NB4 (cell line): ENCODE results near the gene ZMYM2.
A peak's percentile ranks its signal among the peaks of the same experiment; 100 is the strongest.

Experiments
- DNase-seq: peaks from one replicate; pipeline ENCODE4 v3.0.0; 2010; ENCODE audit warnings: low read depth
- H3K4me3 ChIP-seq: one replicate; pipeline ENCODE4 v1.5.1; 2011; ENCODE audit warnings: mild to moderate bottlenecking, low read depth, low read length, moderate library complexity
- MYC ChIP-seq: IDR thresholded peaks from 2 replicates; pipeline ENCODE4 v1.6.1; 2011; ENCODE audit warnings: low read depth, low read length
- POLR2A ChIP-seq: IDR thresholded peaks from 2 replicates; pipeline ENCODE4 v1.6.1; 2011; ENCODE audit warnings: mild to moderate bottlenecking; ENCODE audit not compliant: insufficient read length; ENCODE audit errors: extremely low read depth
- TF ChIP-seq, protein P1 (sequence below): IDR thresholded peaks from 2 replicates; pipeline ENCODE4 v1.6.1; 2011; ENCODE audit warnings: low read depth, low read length
- TF ChIP-seq, protein P2 (sequence below): IDR thresholded peaks from one replicate; pipeline ENCODE4 v1.5.1; 2012; ENCODE audit warnings: low read depth, low read length

The ZMYM2 gene

DNA sequence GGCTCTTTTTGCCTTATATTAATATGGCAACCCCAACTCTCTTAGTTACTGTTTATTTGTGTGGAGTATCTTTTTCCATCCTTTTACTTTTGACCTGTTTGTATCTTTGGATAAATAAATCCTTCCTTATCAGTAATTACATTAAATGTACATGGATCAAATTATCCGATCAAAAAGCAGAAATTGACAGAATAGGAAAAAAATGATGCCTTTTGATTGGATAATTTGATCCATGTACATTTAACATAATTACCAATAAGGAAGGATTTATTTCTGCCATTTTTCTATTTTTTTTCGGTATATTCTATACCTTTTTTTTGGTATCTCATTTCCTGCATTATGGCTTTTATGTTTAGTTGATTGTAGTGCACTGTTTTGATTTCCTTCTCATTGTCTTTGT lies 57.2 kb downstream of the ZMYM2 start:
- TF ChIP-seq MYC, result no peak
- TF ChIP-seq, protein P1, sequence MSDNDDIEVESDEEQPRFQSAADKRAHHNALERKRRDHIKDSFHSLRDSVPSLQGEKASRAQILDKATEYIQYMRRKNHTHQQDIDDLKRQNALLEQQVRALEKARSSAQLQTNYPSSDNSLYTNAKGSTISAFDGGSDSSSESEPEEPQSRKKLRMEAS, result no peak
- TF ChIP-seq, protein P2, sequence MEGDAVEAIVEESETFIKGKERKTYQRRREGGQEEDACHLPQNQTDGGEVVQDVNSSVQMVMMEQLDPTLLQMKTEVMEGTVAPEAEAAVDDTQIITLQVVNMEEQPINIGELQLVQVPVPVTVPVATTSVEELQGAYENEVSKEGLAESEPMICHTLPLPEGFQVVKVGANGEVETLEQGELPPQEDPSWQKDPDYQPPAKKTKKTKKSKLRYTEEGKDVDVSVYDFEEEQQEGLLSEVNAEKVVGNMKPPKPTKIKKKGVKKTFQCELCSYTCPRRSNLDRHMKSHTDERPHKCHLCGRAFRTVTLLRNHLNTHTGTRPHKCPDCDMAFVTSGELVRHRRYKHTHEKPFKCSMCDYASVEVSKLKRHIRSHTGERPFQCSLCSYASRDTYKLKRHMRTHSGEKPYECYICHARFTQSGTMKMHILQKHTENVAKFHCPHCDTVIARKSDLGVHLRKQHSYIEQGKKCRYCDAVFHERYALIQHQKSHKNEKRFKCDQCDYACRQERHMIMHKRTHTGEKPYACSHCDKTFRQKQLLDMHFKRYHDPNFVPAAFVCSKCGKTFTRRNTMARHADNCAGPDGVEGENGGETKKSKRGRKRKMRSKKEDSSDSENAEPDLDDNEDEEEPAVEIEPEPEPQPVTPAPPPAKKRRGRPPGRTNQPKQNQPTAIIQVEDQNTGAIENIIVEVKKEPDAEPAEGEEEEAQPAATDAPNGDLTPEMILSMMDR, result no peak
- no peak for TF ChIP-seq POLR2A
- H3K4me3 ChIP-seq, result no peak overlapping the region

DNA sequence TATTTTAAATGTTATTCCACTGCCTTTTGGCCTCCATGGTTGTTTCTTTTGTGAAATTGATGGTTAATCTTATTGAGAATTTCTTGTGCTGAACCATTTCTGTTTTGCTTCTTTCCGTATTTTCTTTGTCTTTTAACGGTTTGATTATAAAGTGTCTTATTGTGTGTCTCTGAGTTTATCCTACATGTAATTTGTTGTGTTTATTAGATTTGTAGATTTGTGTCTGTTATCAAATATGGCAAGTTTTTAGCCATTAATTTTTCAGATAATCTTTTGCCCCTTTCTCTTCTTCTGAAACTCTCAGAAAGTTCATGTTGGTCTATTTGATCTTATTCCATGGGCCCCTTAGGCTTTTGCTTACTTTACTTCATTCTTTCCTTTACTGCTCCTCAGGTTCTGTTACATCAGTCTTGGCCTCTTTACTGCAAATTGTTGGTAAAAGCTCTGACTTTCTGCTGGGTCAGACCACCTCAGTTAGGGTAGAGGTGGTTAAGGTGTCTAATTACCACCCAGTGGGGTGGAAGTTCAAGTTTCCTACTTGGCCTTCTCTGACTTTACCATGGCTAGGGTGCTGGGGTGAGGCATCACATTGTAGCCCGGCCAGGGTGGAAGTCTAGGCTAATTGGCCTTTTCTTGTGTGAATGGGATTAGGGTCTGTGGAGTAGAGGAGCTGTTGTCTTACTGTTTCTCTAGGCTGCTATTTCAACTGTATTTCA lies 58.3 kb downstream of the ZMYM2 start:
- TF ChIP-seq, protein P1, result no peak
- no peak for TF ChIP-seq POLR2A
- TF ChIP-seq, protein P2, result no peak
- H3K4me3 ChIP-seq, result no peak overlapping the region
- DNase-seq, result no peak

More for the DNA sequence above, 57.2 kb downstream of the ZMYM2 start:
- no peak for DNase-seq

DNA sequence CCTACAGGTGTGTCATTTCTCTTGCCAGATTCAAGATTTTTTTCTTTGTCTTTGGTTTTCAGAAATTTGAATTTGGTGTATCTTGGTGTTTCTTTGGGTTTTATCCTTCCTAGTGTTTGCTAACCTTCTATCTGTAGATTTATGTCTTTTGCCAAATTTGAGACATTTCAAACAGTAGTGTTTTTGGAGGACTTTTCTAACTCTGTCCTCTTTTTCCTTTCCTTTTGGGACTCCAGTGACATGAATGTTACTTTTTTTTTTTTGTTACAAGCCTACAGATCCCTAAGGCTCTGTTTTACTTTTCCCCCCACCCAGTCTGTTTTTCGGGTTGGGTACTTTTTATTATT lies 58.8 kb downstream of the ZMYM2 start:
- TF ChIP-seq POLR2A (no peak), MYC (no peak)
- DNase-seq, result no peak
- no peak overlapping the region for H3K4me3 ChIP-seq

DNA sequence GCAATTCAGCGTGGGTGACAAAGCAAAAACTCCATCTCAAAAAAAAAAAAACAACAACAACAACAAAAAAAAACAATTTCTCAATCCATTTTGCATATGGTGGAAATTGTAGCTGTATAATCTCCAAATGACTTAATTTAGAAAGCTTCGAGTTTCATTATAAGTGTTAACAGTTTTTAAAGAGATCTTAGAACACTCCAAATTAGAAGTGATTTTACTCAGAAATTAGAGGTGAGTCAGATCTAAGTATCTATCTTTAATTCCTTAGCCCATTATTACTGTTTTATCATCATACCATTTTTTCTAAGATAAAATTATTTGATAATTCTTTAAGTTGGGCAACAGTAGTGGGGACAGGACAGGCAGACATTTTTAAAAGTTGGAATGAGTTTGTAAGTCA lies 60.5 kb downstream of the ZMYM2 start:
- no peak for DNase-seq

DNA sequence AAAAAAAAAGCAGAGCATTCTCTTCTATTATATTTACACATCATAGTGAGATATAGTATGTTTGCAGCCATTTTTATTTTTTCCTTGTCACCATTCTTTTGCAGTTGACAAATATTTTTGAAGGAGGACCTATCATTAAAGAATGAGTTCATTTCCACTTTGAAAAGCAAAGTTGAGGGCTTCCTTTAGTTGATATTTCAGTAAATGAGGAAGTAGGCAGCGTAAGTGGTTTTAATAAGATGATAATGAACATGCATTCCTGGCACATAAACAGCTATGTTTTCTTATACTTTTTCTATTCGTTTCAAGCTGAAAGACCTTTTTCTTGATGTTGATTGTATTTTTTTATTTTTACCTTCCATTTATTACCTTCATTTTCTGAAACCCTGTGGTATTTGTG lies 66.2 kb downstream of the ZMYM2 start:
- DNase-seq, result peak; percentile 31
- H3K4me3 ChIP-seq, result no peak overlapping the region
- no peak for TF ChIP-seq POLR2A
- TF ChIP-seq, protein P1, result no peak
- TF ChIP-seq MYC, result no peak
- TF ChIP-seq, protein P2, result no peak

More for the DNA sequence above, 60.5 kb downstream of the ZMYM2 start:
- no peak overlapping the region for H3K4me3 ChIP-seq
- TF ChIP-seq, protein P2, result no peak
- TF ChIP-seq POLR2A (no peak), MYC (no peak)
- TF ChIP-seq, protein P1, result no peak

DNA sequence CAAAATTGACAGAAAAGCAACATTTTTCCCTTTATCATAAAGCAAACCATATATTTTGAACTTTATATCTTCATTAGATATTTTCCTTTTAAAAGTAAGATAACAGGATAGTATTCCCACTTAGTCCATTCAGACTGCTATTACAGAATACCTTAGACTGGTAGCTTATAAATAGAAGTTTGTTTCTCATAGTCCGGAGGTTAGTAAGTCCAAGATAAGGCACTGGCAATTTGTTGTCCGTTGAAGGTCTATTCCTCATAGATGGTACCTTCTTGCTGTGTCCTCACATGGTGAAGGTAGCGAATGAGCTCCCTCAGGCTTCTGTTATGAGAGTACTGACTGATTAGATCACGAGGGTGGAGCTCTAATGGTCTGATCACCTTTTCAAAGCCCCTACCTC lies 70.4 kb downstream of the ZMYM2 start:
- TF ChIP-seq MYC, result no peak
- TF ChIP-seq, protein P2, result no peak
- no peak for TF ChIP-seq POLR2A
- TF ChIP-seq, protein P1, result no peak
- no peak for DNase-seq
- H3K4me3 ChIP-seq, result no peak overlapping the region
